Smooth muscle cell (in vitro differentiated cells): ENCODE results near the gene ABCC2. TPM values are rescaled to one million over a fixed set of nuclear protein-coding genes. Genes with fewer than 3 reads are reported as not detected.
"Not testable (repeated sequence)": the region's sequence is repeated elsewhere in the genome, so short reads cannot be mapped to it uniquely, and the experiment has no call there.

Source experiments
- DNase-seq: peaks from one replicate; lab custom pipeline; 2025; ENCODE audit not compliant: unreplicated experiment; lab: John Stamatoyannopoulos, UW
- H2AFZ ChIP-seq: fragments of 200-600 bp; sonication (generic); 2 replicates; pipeline ENCODE4 v1.6.0; 2016; ENCODE audit warnings: antibody characterized with exemption, low read depth, mild to moderate bottlenecking
- H3F3A ChIP-seq: fragments of 200-600 bp; sonication (generic); 2 replicates; pipeline ENCODE4 v1.6.0; 2017; ENCODE audit warnings: antibody characterized with exemption, low read depth
- H3K27ac ChIP-seq: fragments of 200-600 bp; sonication (generic); 2 replicates; pipeline ENCODE4 v1.5.1; 2016; ENCODE audit warnings: low read depth, mild to moderate bottlenecking
- H3K27me3 ChIP-seq: fragments of 200-600 bp; sonication (generic); 2 replicates; pipeline ENCODE4 v1.6.1; 2016; ENCODE audit warnings: low read depth, mild to moderate bottlenecking
- H3K36me3 ChIP-seq: fragments of 200-600 bp; sonication (generic); 2 replicates; pipeline ENCODE4 v1.5.1; 2016; ENCODE audit warnings: low read depth
- H3K4me1 ChIP-seq: fragments of 200-600 bp; sonication (generic); 2 replicates; pipeline ENCODE4 v1.5.1; 2016; ENCODE audit warnings: low read depth
- H3K4me2 ChIP-seq: fragments of 200-600 bp; sonication (generic); 2 replicates; pipeline ENCODE4 v1.6.0; 2016; ENCODE audit warnings: mild to moderate bottlenecking
- H3K4me3 ChIP-seq: fragments of 200-600 bp; sonication (generic); 2 replicates; pipeline ENCODE4 v1.5.1; 2016; ENCODE audit warnings: mild to moderate bottlenecking
- H3K79me2 ChIP-seq: fragments of 200-600 bp; sonication (generic); 2 replicates; pipeline ENCODE4 v1.6.0; 2016; ENCODE audit warnings: low read depth, mild to moderate bottlenecking
- H3K9ac ChIP-seq: fragments of 200-600 bp; sonication (generic); 2 replicates; pipeline ENCODE4 v1.6.0; 2016; ENCODE audit warnings: low read depth
- H3K9me3 ChIP-seq: fragments of 200-600 bp; sonication (generic); replicated peaks from 2 replicates; pipeline ENCODE4 v1.5.1; 2016; ENCODE audit warnings: low read depth
- H4K20me1 ChIP-seq: fragments of 200-600 bp; sonication (generic); 2 replicates; pipeline ENCODE4 v1.6.0; 2016; ENCODE audit warnings: low read depth
- CTCF ChIP-seq: fragments of 200-600 bp; sonication (generic); IDR thresholded peaks from 2 replicates; pipeline ENCODE4 v1.5.1; 2017; ENCODE audit warnings: borderline replicate concordance, mild to moderate bottlenecking, antibody characterized with exemption; ENCODE audit not compliant: insufficient read depth, poor library complexity, severe bottlenecking
- WGBS: methylation state at CpG from one replicate; pipeline ENCODE4 v1.1.7; 2016; ENCODE audit warnings: low lambda C conversion rate; 5-methylcytosine and 5-hydroxymethylcytosine counted together
- polyA plus RNA-seq: library from polyadenylated mRNA; unstranded; fragments of >200 nt; fragmentation: Nextera tagmentation; extraction: Ambion mirVana; gene quantifications from 2 replicates; pipeline ENCODE4 v1.2.1, GENCODE V29; 2016
- total RNA-seq: library from RNA; depleted of rRNA; stranded (reverse); fragments of >200 nt; gene quantifications from 2 replicates; pipeline ENCODE4 v1.2.3, GENCODE V29; 2014

ABCC2 gene
- total and polyA plus RNA-seq, 2 experiments from 2014 or later: 0.36 to 3.0 TPM

GRCh38 chr10:99834410-99834809 lies 52.0 kb downstream of the ABCC2 start:
- H2AFZ ChIP-seq: no peak overlapping the region
- H3K36me3 ChIP-seq: no peaks in the 10 kb centered on the region
- H3K27ac ChIP-seq: peak overlapping the region; percentile 23
- H3K9ac ChIP-seq: no peak overlapping the region
- no peaks in the 10 kb centered on the region for H3K9me3 ChIP-seq
- no peak overlapping the region for H3K4me2 ChIP-seq
- no peak overlapping the region for H3K4me3 ChIP-seq
- H3K79me2 ChIP-seq: no peaks in the 10 kb centered on the region
- H3K4me1 ChIP-seq: no peaks in the 10 kb centered on the region
- 81% methylated on average over 4 of the region's 4 CpGs for WGBS
- no peaks in the 10 kb centered on the region for H3K27me3 ChIP-seq
- H4K20me1 ChIP-seq: no peaks in the 10 kb centered on the region
- TF ChIP-seq CTCF: no peak
- no peak for DNase-seq
- no peaks in the 10 kb centered on the region for H3F3A ChIP-seq

- H4K20me1 ChIP-seq: no peaks in the 10 kb centered on the region
- no peak overlapping the region for H2AFZ ChIP-seq
- no peaks in the 10 kb centered on the region for H3K27me3 ChIP-seq
- no peak overlapping the region for H3K4me3 ChIP-seq
- no peak for DNase-seq
- H3K36me3 ChIP-seq: no peaks in the 10 kb centered on the region
- no peak overlapping the region for H3K9ac ChIP-seq
- no peak for TF ChIP-seq CTCF
- no peak overlapping the region for H3K4me2 ChIP-seq
- no peaks in the 10 kb centered on the region for H3K79me2 ChIP-seq
- H3K9me3 ChIP-seq: no peaks in the 10 kb centered on the region
- H3F3A ChIP-seq: no peaks in the 10 kb centered on the region
- 94% methylated on average over 8 of the region's 8 CpGs for WGBS
- H3K4me1 ChIP-seq: no peaks in the 10 kb centered on the region
- no peak overlapping the region for H3K27ac ChIP-seq
These were observed 53.5 kb downstream of the ABCC2 start for GRCh38 chr10:99835947-99836346.

GRCh38 chr10:99836711-99837110 lies 54.3 kb downstream of the ABCC2 start:
- no peak for TF ChIP-seq CTCF

GRCh38 chr10:99840859-99841258 lies 58.4 kb downstream of the ABCC2 start:
- not testable (repeated sequence) for H2AFZ ChIP-seq, DNase-seq, H4K20me1 ChIP-seq, H3K79me2 ChIP-seq, H3K4me1 ChIP-seq, H3K27ac ChIP-seq, H3K9ac ChIP-seq, H3K4me3 ChIP-seq, H3K36me3 ChIP-seq, H3K27me3 ChIP-seq, H3F3A ChIP-seq, H3K4me2 ChIP-seq, H3K9me3 ChIP-seq
- 95% methylated on average over 2 of the region's 2 CpGs for WGBS

More at GRCh38 chr10:99836711-99837110, 54.3 kb downstream of the ABCC2 start:
- H3F3A ChIP-seq: no peaks in the 10 kb centered on the region
- no peaks in the 10 kb centered on the region for H4K20me1 ChIP-seq
- H3K9me3 ChIP-seq: no peaks in the 10 kb centered on the region
- no peaks in the 10 kb centered on the region for H3K36me3 ChIP-seq
- H3K4me2 ChIP-seq: no peak overlapping the region
- no peak for DNase-seq
- no peaks in the 10 kb centered on the region for H3K4me1 ChIP-seq
- H3K27ac ChIP-seq: no peak overlapping the region
- no peak overlapping the region for H2AFZ ChIP-seq
- H3K9ac ChIP-seq: no peak overlapping the region
- no peaks in the 10 kb centered on the region for H3K79me2 ChIP-seq
- H3K27me3 ChIP-seq: no peaks in the 10 kb centered on the region
- 98% methylated on average over 2 of the region's 2 CpGs for WGBS
- no peak overlapping the region for H3K4me3 ChIP-seq
